Measurements from ENCODE around the gene NUMBL. TPM values are rescaled to one million over a fixed set of nuclear protein-coding genes. Genes with fewer than 3 reads are reported as not detected.

The NUMBL gene
- total and polyA plus RNA-seq, 2 of the 8 experiments (the other 6 are each of a cell fraction or from before 2014, with no cell fraction given): 13.5 to 24.8 TPM

DNA sequence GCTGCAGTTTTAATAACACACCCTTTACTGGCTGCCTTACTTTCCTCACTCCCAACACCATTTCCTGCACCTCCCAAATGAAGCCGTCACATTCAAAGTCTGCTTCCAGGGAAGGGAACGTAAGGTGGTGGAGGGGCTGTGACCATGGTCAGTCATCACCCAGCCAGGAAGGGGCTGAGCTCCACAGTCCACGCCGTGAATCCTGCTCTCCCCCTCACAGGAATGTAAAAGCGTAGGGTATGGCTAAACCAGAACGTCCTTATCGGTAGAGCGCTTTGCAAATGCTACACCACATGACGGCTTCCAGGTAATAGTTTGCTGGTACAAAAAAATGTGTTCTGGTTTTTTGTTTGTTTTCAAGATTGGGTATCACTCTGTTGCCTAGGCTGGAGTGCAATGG is 7.0 kb downstream of the NUMBL start (continued):
- TF ChIP-seq, protein P1, sequence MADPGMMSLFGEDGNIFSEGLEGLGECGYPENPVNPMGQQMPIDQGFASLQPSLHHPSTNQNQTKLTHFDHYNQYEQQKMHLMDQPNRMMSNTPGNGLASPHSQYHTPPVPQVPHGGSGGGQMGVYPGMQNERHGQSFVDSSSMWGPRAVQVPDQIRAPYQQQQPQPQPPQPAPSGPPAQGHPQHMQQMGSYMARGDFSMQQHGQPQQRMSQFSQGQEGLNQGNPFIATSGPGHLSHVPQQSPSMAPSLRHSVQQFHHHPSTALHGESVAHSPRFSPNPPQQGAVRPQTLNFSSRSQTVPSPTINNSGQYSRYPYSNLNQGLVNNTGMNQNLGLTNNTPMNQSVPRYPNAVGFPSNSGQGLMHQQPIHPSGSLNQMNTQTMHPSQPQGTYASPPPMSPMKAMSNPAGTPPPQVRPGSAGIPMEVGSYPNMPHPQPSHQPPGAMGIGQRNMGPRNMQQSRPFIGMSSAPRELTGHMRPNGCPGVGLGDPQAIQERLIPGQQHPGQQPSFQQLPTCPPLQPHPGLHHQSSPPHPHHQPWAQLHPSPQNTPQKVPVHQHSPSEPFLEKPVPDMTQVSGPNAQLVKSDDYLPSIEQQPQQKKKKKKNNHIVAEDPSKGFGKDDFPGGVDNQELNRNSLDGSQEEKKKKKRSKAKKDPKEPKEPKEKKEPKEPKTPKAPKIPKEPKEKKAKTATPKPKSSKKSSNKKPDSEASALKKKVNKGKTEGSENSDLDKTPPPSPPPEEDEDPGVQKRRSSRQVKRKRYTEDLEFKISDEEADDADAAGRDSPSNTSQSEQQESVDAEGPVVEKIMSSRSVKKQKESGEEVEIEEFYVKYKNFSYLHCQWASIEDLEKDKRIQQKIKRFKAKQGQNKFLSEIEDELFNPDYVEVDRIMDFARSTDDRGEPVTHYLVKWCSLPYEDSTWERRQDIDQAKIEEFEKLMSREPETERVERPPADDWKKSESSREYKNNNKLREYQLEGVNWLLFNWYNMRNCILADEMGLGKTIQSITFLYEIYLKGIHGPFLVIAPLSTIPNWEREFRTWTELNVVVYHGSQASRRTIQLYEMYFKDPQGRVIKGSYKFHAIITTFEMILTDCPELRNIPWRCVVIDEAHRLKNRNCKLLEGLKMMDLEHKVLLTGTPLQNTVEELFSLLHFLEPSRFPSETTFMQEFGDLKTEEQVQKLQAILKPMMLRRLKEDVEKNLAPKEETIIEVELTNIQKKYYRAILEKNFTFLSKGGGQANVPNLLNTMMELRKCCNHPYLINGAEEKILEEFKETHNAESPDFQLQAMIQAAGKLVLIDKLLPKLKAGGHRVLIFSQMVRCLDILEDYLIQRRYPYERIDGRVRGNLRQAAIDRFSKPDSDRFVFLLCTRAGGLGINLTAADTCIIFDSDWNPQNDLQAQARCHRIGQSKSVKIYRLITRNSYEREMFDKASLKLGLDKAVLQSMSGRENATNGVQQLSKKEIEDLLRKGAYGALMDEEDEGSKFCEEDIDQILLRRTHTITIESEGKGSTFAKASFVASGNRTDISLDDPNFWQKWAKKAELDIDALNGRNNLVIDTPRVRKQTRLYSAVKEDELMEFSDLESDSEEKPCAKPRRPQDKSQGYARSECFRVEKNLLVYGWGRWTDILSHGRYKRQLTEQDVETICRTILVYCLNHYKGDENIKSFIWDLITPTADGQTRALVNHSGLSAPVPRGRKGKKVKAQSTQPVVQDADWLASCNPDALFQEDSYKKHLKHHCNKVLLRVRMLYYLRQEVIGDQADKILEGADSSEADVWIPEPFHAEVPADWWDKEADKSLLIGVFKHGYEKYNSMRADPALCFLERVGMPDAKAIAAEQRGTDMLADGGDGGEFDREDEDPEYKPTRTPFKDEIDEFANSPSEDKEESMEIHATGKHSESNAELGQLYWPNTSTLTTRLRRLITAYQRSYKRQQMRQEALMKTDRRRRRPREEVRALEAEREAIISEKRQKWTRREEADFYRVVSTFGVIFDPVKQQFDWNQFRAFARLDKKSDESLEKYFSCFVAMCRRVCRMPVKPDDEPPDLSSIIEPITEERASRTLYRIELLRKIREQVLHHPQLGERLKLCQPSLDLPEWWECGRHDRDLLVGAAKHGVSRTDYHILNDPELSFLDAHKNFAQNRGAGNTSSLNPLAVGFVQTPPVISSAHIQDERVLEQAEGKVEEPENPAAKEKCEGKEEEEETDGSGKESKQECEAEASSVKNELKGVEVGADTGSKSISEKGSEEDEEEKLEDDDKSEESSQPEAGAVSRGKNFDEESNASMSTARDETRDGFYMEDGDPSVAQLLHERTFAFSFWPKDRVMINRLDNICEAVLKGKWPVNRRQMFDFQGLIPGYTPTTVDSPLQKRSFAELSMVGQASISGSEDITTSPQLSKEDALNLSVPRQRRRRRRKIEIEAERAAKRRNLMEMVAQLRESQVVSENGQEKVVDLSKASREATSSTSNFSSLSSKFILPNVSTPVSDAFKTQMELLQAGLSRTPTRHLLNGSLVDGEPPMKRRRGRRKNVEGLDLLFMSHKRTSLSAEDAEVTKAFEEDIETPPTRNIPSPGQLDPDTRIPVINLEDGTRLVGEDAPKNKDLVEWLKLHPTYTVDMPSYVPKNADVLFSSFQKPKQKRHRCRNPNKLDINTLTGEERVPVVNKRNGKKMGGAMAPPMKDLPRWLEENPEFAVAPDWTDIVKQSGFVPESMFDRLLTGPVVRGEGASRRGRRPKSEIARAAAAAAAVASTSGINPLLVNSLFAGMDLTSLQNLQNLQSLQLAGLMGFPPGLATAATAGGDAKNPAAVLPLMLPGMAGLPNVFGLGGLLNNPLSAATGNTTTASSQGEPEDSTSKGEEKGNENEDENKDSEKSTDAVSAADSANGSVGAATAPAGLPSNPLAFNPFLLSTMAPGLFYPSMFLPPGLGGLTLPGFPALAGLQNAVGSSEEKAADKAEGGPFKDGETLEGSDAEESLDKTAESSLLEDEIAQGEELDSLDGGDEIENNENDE (IDR thresholded peaks at IDR 0.05; ENCODE audit: insufficient replicate concordance, low read length): no peak
- TF ChIP-seq CBX5 (IDR thresholded peaks at IDR 0.05; ENCODE audit: low read depth, low read length) (no peak), JUN (IDR thresholded peaks at IDR 0.05; ENCODE audit: low read depth, low read length) (no peak), ASH2L (IDR thresholded peaks at IDR 0.05; ENCODE audit: low read length) (no peak), RAD21 (IDR thresholded peaks at IDR 0.05 in 1 of 2, conservative IDR thresholded peaks at IDR 0.05 in 1 of 2; ENCODE audit: low read depth in 2 of 2, low read length in 2 of 2) (no peak), RNF2 (IDR thresholded peaks at IDR 0.05; ENCODE audit: borderline replicate concordance, low read depth, low read length, missing control alignments, poor library complexity, severe bottlenecking) (no peak), POU5F1 (IDR thresholded peaks at IDR 0.05; ENCODE audit: low read depth, low read length) (no peak), CREB1 (IDR thresholded peaks at IDR 0.05) (no peak), CHD2 (IDR thresholded peaks at IDR 0.05; ENCODE audit: low read length) (no peak), NRF1 (IDR thresholded peaks at IDR 0.05; ENCODE audit: low read depth, low read length) (no peak), KDM1A (IDR thresholded peaks at IDR 0.05; ENCODE audit: borderline replicate concordance, low read length) (no peak), TAF7 (optimal IDR thresholded peaks at IDR 0.05; ENCODE audit: borderline replicate concordance, low read depth, low read length) (no peak)
